ENCODE data around the gene CPA5. TPM values are rescaled to one million over a fixed set of nuclear protein-coding genes. Genes with fewer than 3 reads are reported as not detected.

CPA5 gene
- total RNA-seq, 1 donor from 2014 or later: not detected

- no peak for DNase-seq
- ChIA-PET CTCF (no interaction called here), POLR2A (no interaction called here)
- H3K27me3 Mint-ChIP-seq: peaks cover 3% of the 10 kb centered on the region
- no peak for TF ChIP-seq CTCF (IDR thresholded peaks at IDR 0.05)
- no peaks in the 10 kb centered on the region for H3K9me3 Mint-ChIP-seq
- no peak overlapping the region for H3K27ac Mint-ChIP-seq
- no peak overlapping the region for H3K4me3 Mint-ChIP-seq
- no peak for ATAC-seq (ENCODE audit: low read depth)
- H3K4me1 Mint-ChIP-seq: no peaks in the 10 kb centered on the region
- H3K36me3 Mint-ChIP-seq (ENCODE audit: low read depth): no peaks in the 10 kb centered on the region
- intact Hi-C loops (cut with micrococcal nuclease): no loop called here
Measured at GRCh38 chr7:130303982-130304381, 40.6 kb upstream of the CPA5 start.

GRCh38 chr7:130304878-130305277, 39.7 kb upstream of the CPA5 start:
- ChIA-PET CTCF (no interaction called here), POLR2A (no interaction called here)

GRCh38 chr7:130305433-130306042, 39.1 kb upstream of the CPA5 start:
- intact Hi-C loops (cut with micrococcal nuclease): no loop called here
- Mint-ChIP-seq H3K27ac (no peak overlapping the region), H3K4me3 (no peak overlapping the region), H3K9me3 (no peaks in the 10 kb centered on the region), H3K4me1 (no peaks in the 10 kb centered on the region), H3K36me3 (ENCODE audit: low read depth) (no peaks in the 10 kb centered on the region), H3K27me3 (peaks cover 1% of the 10 kb centered on the region)
- CTCF ChIA-PET: no interaction called here
- no peak for TF ChIP-seq CTCF (IDR thresholded peaks at IDR 0.05)
- DNase-seq: no peak
- no peak for ATAC-seq (ENCODE audit: low read depth)
- POLR2A ChIA-PET: no interaction called here

More at GRCh38 chr7:130304878-130305277, 39.7 kb upstream of the CPA5 start:
- H3K4me3 Mint-ChIP-seq: no peak overlapping the region
- no peak for TF ChIP-seq CTCF (IDR thresholded peaks at IDR 0.05)
- no peak overlapping the region for H3K27ac Mint-ChIP-seq
- intact Hi-C loops (cut with micrococcal nuclease): no loop called here
- H3K4me1 Mint-ChIP-seq: no peaks in the 10 kb centered on the region
- H3K27me3 Mint-ChIP-seq: peaks cover 1% of the 10 kb centered on the region
- H3K9me3 Mint-ChIP-seq: no peaks in the 10 kb centered on the region
- no peaks in the 10 kb centered on the region for H3K36me3 Mint-ChIP-seq (ENCODE audit: low read depth)
- DNase-seq: no peak
- ATAC-seq (ENCODE audit: low read depth): no peak

- no peak overlapping the region for H3K4me3 Mint-ChIP-seq
- H3K9me3 Mint-ChIP-seq: no peaks in the 10 kb centered on the region
- H3K27ac Mint-ChIP-seq: no peak overlapping the region
- intact Hi-C loops (cut with micrococcal nuclease): no loop called here
- no peaks in the 10 kb centered on the region for H3K36me3 Mint-ChIP-seq (ENCODE audit: low read depth)
- ChIA-PET CTCF (no interaction called here), POLR2A (no interaction called here)
- ATAC-seq (ENCODE audit: low read depth): no peak
- no peak for TF ChIP-seq CTCF (IDR thresholded peaks at IDR 0.05)
- DNase-seq: no peak
- no peaks in the 10 kb centered on the region for H3K4me1 Mint-ChIP-seq
- H3K27me3 Mint-ChIP-seq: peaks cover 3% of the 10 kb centered on the region
Measured at GRCh38 chr7:130309986-130310385, 34.6 kb upstream of the CPA5 start.

GRCh38 chr7:130314305-130314704, 30.3 kb upstream of the CPA5 start:
- no peaks in the 10 kb centered on the region for H3K4me1 Mint-ChIP-seq
- ATAC-seq (ENCODE audit: low read depth) (no peak), DNase-seq (no peak)
- H3K27me3 Mint-ChIP-seq: peaks cover 8% of the 10 kb centered on the region
- H3K27ac Mint-ChIP-seq: no peak overlapping the region
- ChIA-PET POLR2A (no interaction called here), CTCF (no interaction called here)
- no peaks in the 10 kb centered on the region for H3K9me3 Mint-ChIP-seq
- H3K36me3 Mint-ChIP-seq (ENCODE audit: low read depth): no peaks in the 10 kb centered on the region
- intact Hi-C loops (cut with micrococcal nuclease): no loop called here
- no peak overlapping the region for H3K4me3 Mint-ChIP-seq
- no peak for TF ChIP-seq CTCF (IDR thresholded peaks at IDR 0.05)

All from activated B cell treated with CpG ODN at 0.5 μM for 24 hours (primary cell).